A673 (cell line): ENCODE data around the gene PPP6R2. TPM values are rescaled to one million over a fixed set of nuclear protein-coding genes. Genes with fewer than 3 reads are reported as not detected.

Experiments
- BruUV-seq: library from RNA; stranded (reverse); fragments of 400-500 nt; replicated peaks from 2 replicates; lab custom pipeline; 2021; lab: Mats Ljungman, UMichigan
- CTCF ChIA-PET: fragments of 300-600 bp; sonication (Branson Sonifier 250); formaldehyde crosslinking; loops from one replicate; lab custom pipeline; 2022; ENCODE audit warnings: antibody characterized with exemption; lab: Charles Lee
- POLR2A ChIA-PET: fragments of 300-600 bp; sonication (Branson Sonifier 250); formaldehyde crosslinking; loops from one replicate; lab custom pipeline; 2022; ENCODE audit warnings: antibody characterized with exemption; ENCODE audit not compliant: low non-redundant PET; lab: Charles Lee
- DNase-seq: peaks from one replicate; pipeline ENCODE4 v3.0.0-alpha.2; 2015; ENCODE audit warnings: low spot score
- H3K27ac ChIP-seq: fragments of 200-600 bp; sonication (generic); 2 replicates; pipeline ENCODE4 v1.5.1; 2016; ENCODE audit warnings: mixed run types, low read depth, mild to moderate bottlenecking, mixed read lengths, antibody characterized with exemption, low read length; ENCODE audit not compliant: poor library complexity, severe bottlenecking
- H3K27me3 ChIP-seq: fragments of 200-600 bp; sonication (generic); replicated peaks from 2 replicates; pipeline ENCODE4 v1.6.1; 2017; ENCODE audit warnings: mixed run types, low read depth, mild to moderate bottlenecking, mixed read lengths, antibody characterized with exemption, low read length; ENCODE audit not compliant: insufficient read depth, poor library complexity
- H3K36me3 ChIP-seq: fragments of 200-600 bp; sonication (generic); 2 replicates; pipeline ENCODE4 v1.6.1; 2016; ENCODE audit warnings: mixed run types, mild to moderate bottlenecking, mixed read lengths, antibody characterized with exemption, low read length; ENCODE audit not compliant: insufficient read depth, poor library complexity, severe bottlenecking
- H3K4me1 ChIP-seq: fragments of 200-600 bp; sonication (generic); 2 replicates; pipeline ENCODE4 v1.6.1; 2017; ENCODE audit warnings: mixed run types, mild to moderate bottlenecking, mixed read lengths, antibody characterized with exemption, low read length; ENCODE audit not compliant: insufficient read depth, poor library complexity, severe bottlenecking
- H3K4me3 ChIP-seq: fragments of 200-600 bp; sonication (generic); 2 replicates; pipeline ENCODE4 v1.5.1; 2016; ENCODE audit warnings: low read depth, mixed run types, mild to moderate bottlenecking, mixed read lengths, low read length; ENCODE audit not compliant: poor library complexity, severe bottlenecking
- H3K9me3 ChIP-seq: fragments of 200-600 bp; sonication (generic); 2 replicates; pipeline ENCODE4 v1.6.1; 2016; ENCODE audit warnings: mixed run types, low read depth, mild to moderate bottlenecking, mixed read lengths, antibody characterized with exemption, low read length; ENCODE audit not compliant: poor library complexity, severe bottlenecking
- EZH2 ChIP-seq: fragments of 200-600 bp; sonication (generic); IDR thresholded peaks from 2 replicates; pipeline ENCODE4 v1.6.1; 2017; ENCODE audit warnings: borderline replicate concordance, low read depth, mild to moderate bottlenecking, mixed read lengths, antibody characterized with exemption, low read length; ENCODE audit not compliant: poor library complexity, severe bottlenecking
- intact Hi-C: fragments of 100-400 bp; cut with micrococcal nuclease; formaldehyde crosslinking; loops from one replicate; pipeline ENCODE4 v1.10.0; 2022; ENCODE audit not compliant: unreplicated experiment
- total RNA-seq: library from RNA; stranded (reverse); gene quantifications from 2 replicates; pipeline ENCODE4 v1.2.3, GENCODE V29; 2021
- TF ChIP-seq, protein P1 (sequence below): fragments of 300-800, 200-600 bp; sonication (generic); conservative IDR thresholded peaks from 2 replicates; pipeline ENCODE4 v1.5.1; 2017; ENCODE audit warnings: low read depth, mild to moderate bottlenecking, antibody characterized with exemption, low read length, moderate library complexity, mixed read lengths

Gene PPP6R2
- total RNA-seq, 1 experiment from 2014 or later = 64.6 TPM

DNA sequence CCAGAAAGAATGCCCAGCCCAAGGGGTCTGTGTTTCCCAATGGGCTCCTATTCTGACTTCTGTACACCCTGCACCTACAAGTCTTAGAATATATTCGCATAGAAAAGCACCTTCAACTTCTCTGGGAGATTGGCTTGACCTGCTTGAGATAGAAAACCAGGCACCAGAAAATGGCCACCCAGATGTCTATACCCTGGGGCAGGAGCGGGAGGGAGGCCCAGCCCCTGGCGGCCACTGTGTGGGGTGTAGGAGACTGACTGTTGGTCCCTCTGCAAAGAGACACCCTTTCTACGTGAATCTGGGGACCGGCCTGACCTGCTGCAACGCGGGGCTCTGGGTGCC, 24.8 kb upstream of the PPP6R2 start:
- intact Hi-C loops = no loop called here
- CTCF ChIA-PET = interaction anchor here (0.5 kb wide), 1 partner anchor 22 kb away, joined by 3 read pairs; no protein-coding TSS in a partner anchor
- Histone ChIP-seq H3K9me3 (no peaks in the 10 kb centered on the region), H3K27ac (no peak overlapping the region), H3K4me1 (no peaks in the 10 kb centered on the region), H3K4me3 (no peak overlapping the region), H3K27me3 (no peaks in the 10 kb centered on the region), H3K36me3 (no peaks in the 10 kb centered on the region)
- DNase-seq = no peak
- BruUV-seq = no TSS peak
- POLR2A ChIA-PET = no interaction called here
- TF ChIP-seq, protein P1, sequence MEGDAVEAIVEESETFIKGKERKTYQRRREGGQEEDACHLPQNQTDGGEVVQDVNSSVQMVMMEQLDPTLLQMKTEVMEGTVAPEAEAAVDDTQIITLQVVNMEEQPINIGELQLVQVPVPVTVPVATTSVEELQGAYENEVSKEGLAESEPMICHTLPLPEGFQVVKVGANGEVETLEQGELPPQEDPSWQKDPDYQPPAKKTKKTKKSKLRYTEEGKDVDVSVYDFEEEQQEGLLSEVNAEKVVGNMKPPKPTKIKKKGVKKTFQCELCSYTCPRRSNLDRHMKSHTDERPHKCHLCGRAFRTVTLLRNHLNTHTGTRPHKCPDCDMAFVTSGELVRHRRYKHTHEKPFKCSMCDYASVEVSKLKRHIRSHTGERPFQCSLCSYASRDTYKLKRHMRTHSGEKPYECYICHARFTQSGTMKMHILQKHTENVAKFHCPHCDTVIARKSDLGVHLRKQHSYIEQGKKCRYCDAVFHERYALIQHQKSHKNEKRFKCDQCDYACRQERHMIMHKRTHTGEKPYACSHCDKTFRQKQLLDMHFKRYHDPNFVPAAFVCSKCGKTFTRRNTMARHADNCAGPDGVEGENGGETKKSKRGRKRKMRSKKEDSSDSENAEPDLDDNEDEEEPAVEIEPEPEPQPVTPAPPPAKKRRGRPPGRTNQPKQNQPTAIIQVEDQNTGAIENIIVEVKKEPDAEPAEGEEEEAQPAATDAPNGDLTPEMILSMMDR = no peak
- TF ChIP-seq EZH2 = no peak

DNA sequence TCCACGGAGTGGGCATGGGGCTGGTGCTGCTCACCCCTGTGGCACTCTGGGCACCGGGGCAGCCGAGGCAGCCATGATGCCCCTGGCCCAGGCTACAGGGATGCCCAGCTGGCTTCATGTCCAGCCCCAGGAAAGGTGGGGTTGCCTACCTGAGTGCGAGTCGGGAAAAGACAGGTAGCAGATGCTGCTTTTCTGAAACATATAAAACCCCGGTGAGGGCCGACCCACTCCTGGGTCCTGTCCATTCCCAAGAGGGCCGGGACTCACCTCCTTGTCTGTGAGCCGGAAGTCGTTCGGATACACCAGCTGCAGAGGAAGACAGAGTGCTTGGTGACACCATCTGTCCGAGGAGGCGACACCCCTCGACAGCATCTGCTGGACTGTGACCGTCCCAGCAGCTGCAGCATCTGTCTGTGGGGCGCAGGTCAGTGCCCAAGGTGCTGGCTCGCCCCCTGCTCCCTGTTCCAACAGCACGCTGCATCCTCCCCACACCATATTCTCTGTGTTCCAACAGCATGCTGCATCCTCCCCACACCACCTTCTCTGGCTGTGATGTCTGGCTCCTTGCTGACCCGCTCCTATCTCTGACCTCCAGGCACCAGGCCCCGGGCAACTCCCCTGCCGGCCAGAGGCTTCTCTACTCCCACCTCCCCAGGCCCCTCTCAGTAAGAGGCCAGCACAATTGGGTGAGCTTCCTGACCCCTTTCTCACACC, 24.3 kb upstream of the PPP6R2 start:
- TF ChIP-seq, protein P1 = no peak
- TF ChIP-seq EZH2 = no peak
- Histone ChIP-seq H3K9me3 (no peaks in the 10 kb centered on the region), H3K36me3 (no peaks in the 10 kb centered on the region), H3K4me3 (no peak overlapping the region), H3K27ac (no peak overlapping the region), H3K4me1 (no peaks in the 10 kb centered on the region), H3K27me3 (no peaks in the 10 kb centered on the region)
- ChIA-PET CTCF (interaction anchor here (0.5 kb wide), 1 partner anchor 23 kb away, joined by 3 read pairs; no protein-coding TSS in a partner anchor), POLR2A (interaction anchor here (0.5 kb wide), 1 partner anchor 12 kb away, joined by 6 read pairs; the partner anchor contains the start of gene PLXNB2)
- intact Hi-C loops = no loop called here
- BruUV-seq = no TSS peak
- no peak for DNase-seq

DNA sequence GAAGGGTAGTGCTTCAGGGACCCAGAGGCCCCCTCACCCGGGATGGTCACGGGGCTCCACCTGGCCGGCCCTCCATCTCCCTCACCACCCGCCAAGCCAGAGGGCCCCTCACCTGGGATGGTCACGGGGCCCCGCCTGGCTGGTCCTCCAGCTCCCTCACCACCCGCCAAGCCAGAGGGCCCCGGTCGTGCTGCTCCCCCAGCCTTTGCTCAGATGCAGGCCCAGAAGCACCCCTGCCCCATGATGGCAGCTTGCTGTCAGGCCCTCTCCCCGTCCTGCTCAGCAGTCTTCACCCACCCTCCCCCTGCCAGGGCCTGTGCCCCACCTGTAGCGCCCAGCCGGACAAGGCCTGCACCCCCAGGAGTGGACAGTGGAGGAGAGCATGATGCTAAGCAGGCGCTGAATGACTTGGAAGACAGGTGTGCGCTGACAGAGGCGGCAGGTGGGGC, 23.6 kb upstream of the PPP6R2 start:
- Histone ChIP-seq H3K4me1 (no peaks in the 10 kb centered on the region), H3K4me3 (no peak overlapping the region), H3K27me3 (no peaks in the 10 kb centered on the region), H3K9me3 (no peaks in the 10 kb centered on the region), H3K36me3 (no peaks in the 10 kb centered on the region), H3K27ac (no peak overlapping the region)
- CTCF ChIA-PET = no interaction called here
- no peak for DNase-seq
- TF ChIP-seq, protein P1 = no peak
- TF ChIP-seq EZH2 = no peak
- POLR2A ChIA-PET = interaction anchor here (0.5 kb wide), 1 partner anchor 12 kb away, joined by 6 read pairs; the partner anchor contains the start of gene PLXNB2
- intact Hi-C loops = no loop called here
- no TSS peak for BruUV-seq
